ENCODE data around the gene XYLB.

The XYLB gene

DNA sequence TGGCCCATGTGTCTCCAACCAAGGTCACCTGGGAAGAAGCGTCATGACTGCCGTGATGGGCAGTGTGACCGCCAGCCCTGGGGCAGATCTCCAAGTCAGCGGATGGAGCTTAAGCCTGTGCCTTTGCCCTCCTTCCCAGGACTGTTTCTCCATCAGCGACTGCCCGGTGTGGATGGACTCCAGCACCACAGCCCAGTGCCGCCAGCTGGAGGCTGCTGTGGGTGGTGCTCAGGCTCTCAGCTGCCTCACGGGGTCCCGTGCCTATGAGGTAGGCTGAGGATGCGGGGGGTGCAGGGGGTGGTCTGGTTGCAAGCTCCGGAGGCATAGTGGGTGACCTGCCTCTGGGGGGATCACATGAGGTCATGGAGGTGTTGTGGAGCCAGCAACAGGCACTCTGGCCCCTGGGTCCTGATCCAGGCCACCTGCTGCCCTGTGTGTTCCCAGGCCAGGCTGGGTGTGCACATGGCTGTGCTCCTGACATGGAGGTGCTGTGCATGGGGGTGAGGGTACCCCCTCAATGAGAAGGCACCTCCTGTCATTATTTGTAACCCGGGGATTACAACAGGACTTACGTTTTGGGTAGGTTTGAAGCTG lies 19.0 kb downstream of the XYLB start:
- 83 to 95% methylated on average over 8 to 9 of the region's 13 CpGs for WGBS, 2 experiments (ENCODE audit: insufficient coverage in 2 of 2)
- Histone ChIP-seq H3K9me3 (ENCODE audit: control insufficient read depth, low read length) (no peaks in the 10 kb centered on the region), H3K4me1 (ENCODE audit: control insufficient read depth, insufficient read depth, low read length, poor library complexity, severe bottlenecking) (no peaks in the 10 kb centered on the region), H3K4me3 (ENCODE audit: extremely low read depth, insufficient read depth, low read length, poor library complexity, severe bottlenecking) (no peak overlapping the region), H3K27ac (ENCODE audit: low read depth, low read length, severe bottlenecking) (no peak overlapping the region), H3K36me3 (ENCODE audit: control insufficient read depth, insufficient read depth, low read length) (peaks cover 10% of the 10 kb centered on the region)

- H3K4me3 ChIP-seq (ENCODE audit: extremely low read depth, insufficient read depth, low read length, poor library complexity, severe bottlenecking): no peak overlapping the region
- no peaks in the 10 kb centered on the region for H3K9me3 ChIP-seq (ENCODE audit: control insufficient read depth, low read length)
- H3K36me3 ChIP-seq (ENCODE audit: control insufficient read depth, insufficient read depth, low read length): peaks cover 10% of the 10 kb centered on the region
- WGBS, 2 experiments (ENCODE audit: insufficient coverage in 2 of 2): 90 to 97% methylated on average over 3 of the region's 3 CpGs
- H3K4me1 ChIP-seq (ENCODE audit: control insufficient read depth, insufficient read depth, low read length, poor library complexity, severe bottlenecking): no peaks in the 10 kb centered on the region
- H3K27ac ChIP-seq (ENCODE audit: low read depth, low read length, severe bottlenecking): no peak overlapping the region
Observed at GRCh38 chr3:38366082-38366481, 19.5 kb downstream of the XYLB start.

DNA sequence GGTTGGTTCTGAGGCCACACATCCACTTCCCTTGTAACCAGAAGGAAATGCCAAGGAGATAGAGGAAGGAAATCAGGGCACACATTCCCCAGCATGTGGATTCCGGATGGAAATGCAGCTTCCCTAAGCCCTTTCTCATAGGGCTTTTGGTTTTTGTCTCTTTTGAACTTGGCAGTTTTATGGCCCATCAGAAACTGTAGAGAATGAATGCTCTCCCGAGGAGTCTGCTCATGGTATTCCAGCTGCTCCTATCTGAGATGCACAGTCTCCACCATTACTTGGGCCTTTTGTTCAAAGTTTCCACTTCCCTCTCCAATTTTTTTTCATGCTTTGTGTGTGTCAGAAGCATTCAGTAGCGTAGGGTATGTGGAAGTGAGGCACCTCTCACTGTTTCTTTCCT lies 21.2 kb downstream of the XYLB start:
- Histone ChIP-seq H3K4me3 (ENCODE audit: extremely low read depth, insufficient read depth, low read length, poor library complexity, severe bottlenecking) (no peak overlapping the region), H3K27ac (ENCODE audit: low read depth, low read length, severe bottlenecking) (peak overlapping the region; percentile 72), H3K9me3 (ENCODE audit: control insufficient read depth, low read length) (no peaks in the 10 kb centered on the region), H3K4me1 (ENCODE audit: control insufficient read depth, insufficient read depth, low read length, poor library complexity, severe bottlenecking) (no peaks in the 10 kb centered on the region), H3K36me3 (ENCODE audit: control insufficient read depth, insufficient read depth, low read length) (peaks cover 10% of the 10 kb centered on the region)
- 75 to 83% methylated on average over 1 to 2 of the region's 3 CpGs for WGBS, 2 experiments (ENCODE audit: insufficient coverage in 2 of 2)

GRCh38 chr3:38368238-38368637 lies 21.7 kb downstream of the XYLB start:
- Histone ChIP-seq H3K27ac (ENCODE audit: low read depth, low read length, severe bottlenecking) (peak overlapping the region; percentile 41), H3K9me3 (ENCODE audit: control insufficient read depth, low read length) (no peaks in the 10 kb centered on the region), H3K4me1 (ENCODE audit: control insufficient read depth, insufficient read depth, low read length, poor library complexity, severe bottlenecking) (no peaks in the 10 kb centered on the region), H3K4me3 (ENCODE audit: extremely low read depth, insufficient read depth, low read length, poor library complexity, severe bottlenecking) (no peak overlapping the region), H3K36me3 (ENCODE audit: control insufficient read depth, insufficient read depth, low read length) (peaks cover 10% of the 10 kb centered on the region)
- WGBS, 2 experiments (ENCODE audit: insufficient coverage in 2 of 2): 90% methylated on average over 2 to 3 of the region's 5 CpGs

DNA sequence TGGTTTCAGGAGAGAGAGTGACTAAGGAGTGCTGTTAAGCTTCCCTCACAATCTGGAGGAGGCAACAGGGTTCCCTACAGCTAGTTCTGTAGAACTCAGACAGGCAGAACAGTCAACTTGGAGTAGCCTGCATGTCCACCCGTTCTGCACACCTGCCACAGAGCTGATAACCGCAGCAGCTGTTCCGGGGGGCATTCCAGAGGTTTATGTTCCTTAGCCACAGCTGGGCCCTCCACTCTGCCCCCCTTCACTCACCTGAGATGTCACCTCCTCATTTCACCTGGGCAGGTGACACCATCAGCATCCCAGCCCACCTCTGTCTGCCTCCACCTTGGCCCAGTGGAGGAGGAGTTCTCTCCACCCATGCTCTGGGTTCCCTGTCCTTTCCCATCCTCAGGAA lies 22.6 kb downstream of the XYLB start:
- H3K36me3 ChIP-seq (ENCODE audit: control insufficient read depth, insufficient read depth, low read length): peaks cover 10% of the 10 kb centered on the region
- H3K4me3 ChIP-seq (ENCODE audit: extremely low read depth, insufficient read depth, low read length, poor library complexity, severe bottlenecking): no peak overlapping the region
- no peaks in the 10 kb centered on the region for H3K9me3 ChIP-seq (ENCODE audit: control insufficient read depth, low read length)
- H3K27ac ChIP-seq (ENCODE audit: low read depth, low read length, severe bottlenecking): no peak overlapping the region
- H3K4me1 ChIP-seq (ENCODE audit: control insufficient read depth, insufficient read depth, low read length, poor library complexity, severe bottlenecking): no peaks in the 10 kb centered on the region
- 88 to 92% methylated on average over 1 to 3 of the region's 3 CpGs for WGBS, 2 experiments (ENCODE audit: insufficient coverage in 2 of 2)

DNA sequence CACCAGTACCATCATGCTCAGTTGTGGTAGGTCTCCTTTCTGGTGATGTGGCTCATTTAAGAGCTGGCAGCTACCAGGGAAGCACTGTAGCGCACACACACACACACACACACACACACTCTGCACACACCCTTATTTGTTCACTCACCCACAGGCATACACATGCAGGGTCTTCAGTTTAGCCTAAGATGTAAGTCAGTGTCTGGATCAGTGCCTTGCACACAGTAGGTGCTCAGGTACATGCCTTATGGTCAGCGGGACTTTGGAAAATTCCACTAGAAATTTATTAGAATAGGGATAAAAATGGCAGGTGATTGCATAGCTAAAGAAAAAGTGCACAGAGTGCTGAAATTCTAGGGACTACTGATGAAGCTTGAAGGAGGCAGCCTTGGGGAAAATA lies 23.6 kb downstream of the XYLB start:
- Histone ChIP-seq H3K36me3 (ENCODE audit: control insufficient read depth, insufficient read depth, low read length) (peaks cover 10% of the 10 kb centered on the region), H3K27ac (ENCODE audit: low read depth, low read length, severe bottlenecking) (no peak overlapping the region), H3K4me1 (ENCODE audit: control insufficient read depth, insufficient read depth, low read length, poor library complexity, severe bottlenecking) (no peaks in the 10 kb centered on the region), H3K9me3 (ENCODE audit: control insufficient read depth, low read length) (no peaks in the 10 kb centered on the region), H3K4me3 (ENCODE audit: extremely low read depth, insufficient read depth, low read length, poor library complexity, severe bottlenecking) (no peak overlapping the region)
- WGBS, 2 experiments (ENCODE audit: insufficient coverage in 2 of 2): 100% methylated on average over 1 of the region's 2 CpGs

- Histone ChIP-seq H3K4me3 (ENCODE audit: extremely low read depth, insufficient read depth, low read length, poor library complexity, severe bottlenecking) (no peak overlapping the region), H3K36me3 (ENCODE audit: control insufficient read depth, insufficient read depth, low read length) (peaks cover 10% of the 10 kb centered on the region)
- 92 to 100% methylated on average over 3 of the region's 4 CpGs for WGBS, 2 experiments (ENCODE audit: insufficient coverage in 2 of 2)
Observed at GRCh38 chr3:38370861-38371260, 24.3 kb downstream of the XYLB start.

GRCh38 chr3:38371541-38372213 lies 25.1 kb downstream of the XYLB start:
- Histone ChIP-seq H3K9me3 (ENCODE audit: control insufficient read depth, low read length) (no peaks in the 10 kb centered on the region), H3K4me1 (ENCODE audit: control insufficient read depth, insufficient read depth, low read length, poor library complexity, severe bottlenecking) (no peaks in the 10 kb centered on the region), H3K27ac (ENCODE audit: low read depth, low read length, severe bottlenecking) (no peak overlapping the region), H3K36me3 (ENCODE audit: control insufficient read depth, insufficient read depth, low read length) (peaks cover 10% of the 10 kb centered on the region), H3K4me3 (ENCODE audit: extremely low read depth, insufficient read depth, low read length, poor library complexity, severe bottlenecking) (no peak overlapping the region)
- 81 to 88% methylated on average over 11 to 13 of the region's 15 CpGs for WGBS, 2 experiments (ENCODE audit: insufficient coverage in 2 of 2)

More at GRCh38 chr3:38370861-38371260, 24.3 kb downstream of the XYLB start:
- no peaks in the 10 kb centered on the region for H3K4me1 ChIP-seq (ENCODE audit: control insufficient read depth, insufficient read depth, low read length, poor library complexity, severe bottlenecking)
- no peak overlapping the region for H3K27ac ChIP-seq (ENCODE audit: low read depth, low read length, severe bottlenecking)
- no peaks in the 10 kb centered on the region for H3K9me3 ChIP-seq (ENCODE audit: control insufficient read depth, low read length)

- WGBS, 2 experiments (ENCODE audit: insufficient coverage in 2 of 2): 95 to 96% methylated on average over 4 of the region's 5 CpGs
- H3K4me1 ChIP-seq (ENCODE audit: control insufficient read depth, insufficient read depth, low read length, poor library complexity, severe bottlenecking): no peaks in the 10 kb centered on the region
- H3K4me3 ChIP-seq (ENCODE audit: extremely low read depth, insufficient read depth, low read length, poor library complexity, severe bottlenecking): no peak overlapping the region
- peaks cover 10% of the 10 kb centered on the region for H3K36me3 ChIP-seq (ENCODE audit: control insufficient read depth, insufficient read depth, low read length)
- H3K9me3 ChIP-seq (ENCODE audit: control insufficient read depth, low read length): no peaks in the 10 kb centered on the region
- H3K27ac ChIP-seq (ENCODE audit: low read depth, low read length, severe bottlenecking): no peak overlapping the region
Observed at GRCh38 chr3:38372214-38372601, 25.6 kb downstream of the XYLB start.

- Histone ChIP-seq H3K36me3 (ENCODE audit: control insufficient read depth, insufficient read depth, low read length) (peaks cover 10% of the 10 kb centered on the region), H3K4me3 (ENCODE audit: extremely low read depth, insufficient read depth, low read length, poor library complexity, severe bottlenecking) (no peak overlapping the region), H3K27ac (ENCODE audit: low read depth, low read length, severe bottlenecking) (no peak overlapping the region), H3K4me1 (ENCODE audit: control insufficient read depth, insufficient read depth, low read length, poor library complexity, severe bottlenecking) (no peaks in the 10 kb centered on the region), H3K9me3 (ENCODE audit: control insufficient read depth, low read length) (no peaks in the 10 kb centered on the region)
- 85 to 93% methylated on average over 2 to 4 of the region's 9 CpGs for WGBS, 2 experiments (ENCODE audit: insufficient coverage in 2 of 2)
Observed at GRCh38 chr3:38374221-38374620, 27.6 kb downstream of the XYLB start.

DNA sequence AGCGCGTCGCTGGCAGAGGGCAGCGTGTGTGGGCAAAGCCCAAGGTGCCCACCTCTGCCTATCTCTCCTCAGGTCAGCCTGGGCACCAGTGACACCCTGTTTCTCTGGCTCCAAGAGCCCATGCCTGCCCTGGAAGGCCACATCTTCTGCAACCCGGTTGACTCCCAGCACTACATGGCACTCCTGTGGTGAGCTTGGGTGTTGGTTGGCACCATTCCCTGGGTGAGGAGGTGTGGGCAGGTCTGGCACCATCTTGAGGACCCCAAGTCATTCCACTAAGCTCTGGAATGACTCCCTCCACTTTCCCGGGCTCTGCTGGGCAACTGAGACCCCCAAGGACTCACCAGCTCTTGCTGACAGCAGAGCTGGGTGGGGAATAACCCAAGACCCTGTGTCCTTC lies 28.5 kb downstream of the XYLB start:
- Histone ChIP-seq H3K9me3 (ENCODE audit: control insufficient read depth, low read length) (no peaks in the 10 kb centered on the region), H3K4me1 (ENCODE audit: control insufficient read depth, insufficient read depth, low read length, poor library complexity, severe bottlenecking) (no peaks in the 10 kb centered on the region), H3K27ac (ENCODE audit: low read depth, low read length, severe bottlenecking) (no peak overlapping the region), H3K4me3 (ENCODE audit: extremely low read depth, insufficient read depth, low read length, poor library complexity, severe bottlenecking) (no peak overlapping the region), H3K36me3 (ENCODE audit: control insufficient read depth, insufficient read depth, low read length) (peaks cover 5% of the 10 kb centered on the region)
- 94% methylated on average over 4 of the region's 6 CpGs; no CpG with 5 or more reads in 1 of the 2 experiments for WGBS, 2 experiments (ENCODE audit: insufficient coverage in 2 of 2)
